GM21367 (cell line): ENCODE data around the gene PATJ.
"Not testable (repeated sequence)": the region's sequence is repeated elsewhere in the genome, so short reads cannot be mapped to it uniquely, and the experiment has no call there.

Source experiments
- ATAC-seq: cut with Tn5 transposase; IDR thresholded peaks from one replicate; pipeline ENCODE4 v1.9.1; 2021; ENCODE audit not compliant: unreplicated experiment

Gene PATJ

GRCh38 chr1:61746813-61747212 is 4.5 kb downstream of the PATJ start:
- ATAC-seq = no peak

DNA sequence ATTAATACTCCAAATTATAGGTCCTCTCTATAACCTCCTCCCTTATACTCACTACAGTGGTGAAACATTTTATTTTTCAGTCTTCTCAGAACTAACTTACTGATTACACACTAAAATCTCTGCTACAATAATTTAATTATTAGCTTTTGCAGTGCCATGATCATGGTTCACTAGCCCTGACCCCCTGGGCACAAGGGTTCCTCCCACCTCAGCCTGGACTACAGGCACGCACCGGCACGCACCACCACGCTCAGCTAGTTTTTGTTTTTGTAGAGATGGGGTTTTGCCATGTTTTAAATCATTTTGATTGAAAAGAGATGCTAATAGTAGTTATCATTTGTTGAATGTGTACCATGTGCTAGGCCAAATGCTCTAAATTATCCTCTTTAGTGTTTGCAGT is 6.3 kb downstream of the PATJ start:
- no peak for ATAC-seq

DNA sequence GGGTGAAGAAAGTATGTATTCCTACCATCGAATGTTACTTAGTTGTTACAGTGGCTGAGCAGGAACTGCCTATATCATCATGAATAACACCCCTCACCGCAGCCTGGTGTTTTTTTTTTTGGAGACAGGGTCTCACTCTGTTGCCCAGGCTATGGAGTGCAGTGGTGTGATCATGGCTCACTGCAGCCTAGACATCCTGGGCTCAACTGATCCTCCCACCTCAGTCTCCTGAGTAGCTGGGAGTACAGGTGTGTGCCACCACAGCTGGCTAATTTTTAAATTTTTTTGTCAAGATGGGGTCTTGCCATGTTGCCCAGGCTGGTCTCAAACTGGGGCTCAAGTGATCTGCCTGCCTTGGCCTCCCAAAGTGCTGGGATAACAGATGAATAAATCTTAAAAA is 7.3 kb downstream of the PATJ start:
- ATAC-seq = no peak

DNA sequence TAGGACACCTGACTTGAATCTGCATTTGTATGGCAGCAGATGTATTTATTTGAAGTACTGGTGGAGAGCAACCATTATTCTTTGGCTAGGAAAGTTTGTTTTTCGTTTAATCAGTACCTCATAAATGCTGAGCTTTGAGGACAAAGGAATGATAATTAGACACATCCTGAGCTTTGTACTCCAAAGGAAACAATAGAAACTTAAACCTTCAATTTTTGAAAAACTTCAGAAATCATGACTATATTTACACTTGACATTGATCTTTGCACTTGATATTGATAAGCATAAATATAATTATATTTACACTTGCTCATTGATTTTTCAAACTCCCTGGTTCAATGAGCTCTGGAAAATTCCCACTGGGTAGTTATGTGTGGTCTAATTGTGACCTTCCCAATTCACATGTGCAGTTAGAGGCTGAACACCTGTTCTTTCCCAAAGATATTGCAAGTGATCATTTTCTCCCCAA is 10.7 kb downstream of the PATJ start:
- ATAC-seq = no peak

DNA sequence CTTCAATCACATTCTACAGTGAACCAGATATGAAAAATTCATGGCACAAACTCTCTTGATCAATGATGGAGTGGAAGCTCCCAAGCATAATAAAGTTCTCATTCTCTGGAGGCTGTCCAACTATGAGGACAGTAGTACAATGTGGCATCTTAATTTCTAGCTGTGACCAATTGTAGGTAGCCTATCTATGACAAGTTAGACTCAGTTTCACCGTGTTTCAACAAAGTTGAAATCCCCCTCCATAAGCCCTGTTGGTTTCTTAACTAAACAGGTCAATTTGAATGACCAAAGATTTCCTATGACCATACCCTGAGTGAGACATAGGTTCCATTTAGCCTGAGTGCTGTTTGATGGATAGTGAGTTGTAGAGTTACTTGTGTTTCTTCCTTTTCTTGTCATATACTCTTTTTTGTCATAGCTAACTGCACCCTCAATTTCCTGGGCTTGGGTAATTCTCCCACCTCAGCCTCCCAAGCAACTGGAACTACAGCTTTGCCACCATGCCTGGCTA is 11.8 kb downstream of the PATJ start:
- no peak for ATAC-seq

DNA sequence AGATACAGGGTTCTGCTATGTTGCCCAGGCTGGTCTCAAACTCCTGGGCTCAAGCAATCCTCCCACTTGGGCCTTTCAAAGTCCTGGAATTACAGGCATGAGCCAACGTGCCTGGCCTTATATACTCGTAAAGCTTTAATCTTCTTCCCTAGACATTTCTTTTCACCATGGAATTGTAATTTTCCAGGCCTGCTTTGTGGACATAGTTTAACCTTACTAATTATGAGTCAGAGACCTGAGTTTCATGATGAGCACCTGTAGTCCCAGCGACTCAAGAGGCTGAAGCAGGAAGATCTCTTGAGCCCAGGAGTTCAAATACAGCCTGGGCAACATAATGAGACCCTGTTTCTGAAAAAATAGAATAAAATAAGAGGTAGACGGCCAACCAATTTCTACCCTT is 12.3 kb downstream of the PATJ start:
- no peak for ATAC-seq

DNA sequence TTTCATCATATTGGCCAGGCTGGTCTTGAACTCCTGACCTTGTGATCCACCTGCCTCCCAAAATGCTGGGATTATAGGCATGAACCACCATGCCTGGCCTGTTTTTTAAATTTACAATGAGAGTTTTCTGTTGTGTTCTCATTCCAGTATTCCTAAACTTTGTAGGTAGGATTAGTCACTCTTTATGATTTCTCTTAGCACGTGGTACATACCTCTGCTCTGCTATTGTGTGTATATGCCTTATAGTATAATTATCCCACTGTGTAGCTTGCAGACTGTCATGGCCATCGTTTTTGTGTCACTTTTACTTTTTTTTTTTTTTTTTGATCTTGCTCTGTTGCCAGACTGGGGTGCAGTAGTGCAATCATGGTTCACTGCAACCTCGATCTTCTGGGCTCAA is 14.5 kb downstream of the PATJ start:
- ATAC-seq = no peak

DNA sequence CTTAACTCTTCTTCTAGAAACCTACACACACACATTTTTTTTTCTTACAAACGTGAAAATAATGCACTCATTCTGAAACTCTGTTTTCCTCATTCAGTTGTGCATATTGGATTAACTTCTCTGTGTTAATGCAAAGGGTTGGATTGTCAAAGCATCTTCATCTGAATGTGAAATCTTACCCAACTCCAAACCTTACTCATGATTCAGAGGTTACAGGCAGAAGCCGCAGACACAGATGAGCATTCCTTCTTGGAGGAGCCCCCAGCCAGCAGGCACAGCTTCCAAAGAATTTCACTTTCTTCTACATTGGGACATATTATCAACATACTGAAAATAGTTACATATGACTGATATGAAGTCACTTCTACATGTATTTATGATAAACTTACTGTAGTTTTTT is 15.7 kb downstream of the PATJ start:
- ATAC-seq = no peak

DNA sequence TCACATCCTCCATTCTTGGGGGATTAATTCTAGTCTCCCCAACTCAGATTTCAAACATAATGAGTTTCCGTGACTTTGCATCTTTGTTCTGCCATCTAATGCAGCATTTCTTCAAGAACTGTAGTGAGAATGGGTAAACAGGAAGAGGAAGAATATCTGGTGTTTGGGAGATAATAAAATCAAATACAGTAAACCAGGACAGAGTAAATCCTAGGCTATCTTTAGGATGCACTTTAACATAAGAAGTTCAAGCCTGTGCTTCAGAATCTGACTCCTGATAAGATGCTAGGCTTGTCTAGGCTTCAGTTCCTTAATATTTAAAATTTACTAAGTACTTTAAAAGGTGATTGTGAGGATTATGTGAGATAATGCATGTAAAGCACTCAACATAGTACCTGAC is 27.9 kb downstream of the PATJ start:
- ATAC-seq = no peak

DNA sequence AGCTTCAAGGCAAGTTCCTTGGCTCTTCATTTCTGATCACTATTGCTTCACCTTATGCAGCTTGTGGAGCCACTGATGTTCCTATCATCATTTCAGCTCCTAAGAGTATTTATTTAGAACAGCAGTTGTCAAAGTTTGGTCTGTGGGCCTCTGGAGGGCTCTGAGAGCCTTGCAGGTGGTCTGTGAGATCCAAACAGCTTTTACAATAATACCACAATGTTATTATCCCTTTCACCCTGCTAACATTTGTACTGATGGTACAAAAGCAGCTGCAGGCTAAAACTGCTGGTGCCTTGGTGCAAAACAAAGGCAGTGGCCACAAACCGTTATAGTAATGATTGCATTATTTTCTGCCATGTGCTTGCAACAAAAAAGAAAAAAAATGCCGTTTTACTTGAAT is 33.8 kb downstream of the PATJ start:
- ATAC-seq = no peak

- no peak for ATAC-seq
Measured at GRCh38 chr1:61779231-61779630, 37.0 kb downstream of the PATJ start.

GRCh38 chr1:61781151-61781550 is 38.9 kb downstream of the PATJ start:
- no peak for ATAC-seq

- ATAC-seq = no peak
Measured at GRCh38 chr1:61782771-61783170, 40.5 kb downstream of the PATJ start.

DNA sequence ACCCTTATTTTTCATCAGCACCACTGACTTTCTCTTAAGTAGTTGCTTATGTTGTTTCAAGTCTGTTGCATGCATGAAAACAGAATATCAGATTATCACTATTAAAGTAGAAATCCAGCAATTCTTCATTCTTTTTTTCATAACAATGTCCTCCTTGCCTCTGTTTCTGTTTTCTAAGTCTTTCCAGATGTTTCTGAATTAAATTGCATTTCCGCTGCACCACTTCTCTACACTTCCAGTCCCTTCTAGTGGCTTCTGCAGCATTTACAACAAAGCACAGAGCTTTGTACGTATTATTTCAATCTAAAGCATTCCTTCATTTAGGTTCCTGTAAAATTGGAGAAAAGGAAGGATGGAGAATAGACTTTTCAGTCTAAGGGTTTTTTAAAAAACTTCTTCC is 42.4 kb downstream of the PATJ start:
- no peak for ATAC-seq

- no peak for ATAC-seq
Measured at GRCh38 chr1:61790837-61791236, 48.6 kb downstream of the PATJ start.

GRCh38 chr1:61797045-61797755 is 54.9 kb downstream of the PATJ start:
- no peak for ATAC-seq

DNA sequence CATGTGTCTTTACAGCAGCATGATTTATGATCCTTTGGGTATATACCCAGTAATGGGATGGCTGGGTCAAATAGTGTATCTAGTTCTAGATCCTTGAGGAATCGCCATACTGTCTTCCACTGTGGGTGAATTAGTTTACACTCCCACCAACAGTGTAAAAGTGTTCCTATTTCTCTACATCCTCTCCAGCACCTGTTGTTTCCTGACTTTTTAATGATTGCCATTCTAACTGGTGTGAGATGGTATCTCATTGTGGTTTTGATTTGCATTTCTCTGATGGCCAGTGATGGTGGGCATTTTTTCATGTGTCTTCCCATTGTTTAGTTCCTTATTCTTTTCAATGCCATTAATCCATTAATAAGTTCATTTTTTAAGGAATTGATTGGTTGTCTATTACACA is 58.8 kb downstream of the PATJ start:
- not testable (repeated sequence) for ATAC-seq

DNA sequence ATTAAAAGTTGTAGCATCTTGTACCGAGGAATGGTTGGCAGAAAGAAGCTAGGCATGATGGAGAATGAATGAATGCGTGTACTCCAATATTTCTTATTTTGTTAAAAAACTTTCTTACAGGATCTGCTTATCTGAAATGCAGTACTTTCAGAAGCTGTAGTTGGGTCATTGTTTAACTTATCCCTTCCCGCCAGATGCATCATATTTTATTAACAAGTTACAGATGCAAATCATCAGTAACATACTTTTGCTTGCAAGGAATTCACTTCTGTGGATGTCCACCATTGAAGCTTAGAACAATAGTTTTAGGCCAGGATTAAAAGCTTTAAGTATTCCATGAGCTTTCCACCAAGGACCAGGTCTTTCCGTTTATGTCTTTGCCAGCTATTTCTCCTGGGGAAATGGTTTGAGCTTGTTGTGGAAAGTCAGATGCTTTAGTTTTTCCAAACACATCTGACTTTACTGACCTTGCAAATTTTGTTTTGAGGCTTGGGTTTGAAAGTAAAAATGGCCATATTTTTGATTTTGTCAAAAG is 65.4 kb downstream of the PATJ start:
- no peak for ATAC-seq

DNA sequence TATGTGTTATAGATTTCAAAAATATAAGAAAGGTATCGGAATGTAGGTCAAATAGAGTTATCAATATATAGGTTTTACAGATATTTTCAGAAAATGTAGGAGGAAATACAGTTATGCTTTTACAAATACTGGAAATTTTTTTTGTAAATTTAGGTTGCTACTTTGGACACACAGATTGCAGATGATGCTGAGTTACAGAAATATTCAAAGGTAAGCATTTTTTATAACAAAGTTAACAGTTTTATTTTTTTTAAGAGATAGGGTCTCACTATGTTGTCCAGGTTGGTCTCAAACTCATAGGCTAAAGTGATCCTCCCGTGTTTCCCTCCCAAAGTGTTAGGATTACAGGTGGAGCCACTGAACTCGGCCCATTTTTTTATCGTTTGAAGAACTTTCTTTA is 66.0 kb downstream of the PATJ start:
- ATAC-seq = no peak

DNA sequence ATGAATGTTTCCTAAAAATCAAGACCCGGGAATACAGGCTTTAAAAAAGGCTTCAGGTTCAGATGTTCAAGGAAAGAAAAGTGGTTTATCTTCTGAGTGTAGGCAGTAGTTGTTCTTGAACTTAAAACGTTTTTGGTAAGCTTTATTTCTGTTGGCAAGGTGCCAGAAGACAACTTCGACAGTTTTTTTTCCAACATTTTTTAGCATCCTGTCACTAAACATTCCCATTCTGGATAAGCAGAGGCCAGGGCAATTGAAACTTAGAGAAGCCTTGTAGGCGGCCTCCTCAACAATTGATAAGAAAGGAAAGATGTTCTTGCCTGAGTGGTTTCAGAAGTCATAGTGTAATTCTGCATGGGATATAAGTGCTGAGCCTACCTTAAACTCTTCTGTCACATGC is 66.7 kb downstream of the PATJ start:
- ATAC-seq = no peak

DNA sequence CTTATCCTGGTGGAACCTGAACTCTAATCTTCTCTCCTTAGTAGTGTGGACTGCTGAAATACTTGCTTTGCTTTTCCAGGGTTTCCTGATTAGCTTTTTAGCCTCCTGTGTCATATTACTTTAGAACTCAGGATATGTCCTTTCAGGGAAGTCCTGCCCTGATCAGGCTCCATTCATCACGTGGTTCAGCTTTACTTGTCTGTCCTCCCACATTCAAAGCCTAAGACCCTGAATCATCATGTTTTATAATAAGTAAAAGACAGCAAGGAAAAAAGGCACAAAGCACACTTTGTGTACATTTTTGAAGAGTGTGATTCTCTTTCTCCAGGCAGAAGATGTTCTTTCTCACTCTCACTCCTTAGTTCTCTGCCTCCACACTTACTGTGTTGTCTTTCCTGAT is 70.6 kb downstream of the PATJ start:
- no peak for ATAC-seq

GRCh38 chr1:61816191-61816590 is 73.9 kb downstream of the PATJ start:
- ATAC-seq = no peak

GRCh38 chr1:61818992-61819391 is 76.7 kb downstream of the PATJ start:
- ATAC-seq = no peak
